Pancreas (tissue), 10 donors: ENCODE measurements around the gene NPIPA8. TPM values are rescaled to one million over a fixed set of nuclear protein-coding genes. Genes with fewer than 3 reads are reported as not detected.
"Not testable (repeated sequence)": the region's sequence is repeated elsewhere in the genome, so short reads cannot be mapped to it uniquely, and the experiment has no call there.

ENCODE experiments used
- ATAC-seq, 4 donors: fragments of 200-7000 bp; cut with Tn5 transposase; one replicate each; pipeline versions ENCODE4 v1.8.0 to v1.9.1; 2020; ENCODE audit warnings: mild to moderate bottlenecking in 4 of 4, moderate library complexity in 4 of 4
- DNase-seq, 6 donors: peaks; one replicate each; pipeline ENCODE4 v3.0.0-alpha.2; 2020
- FAIRE-seq: peaks from 2 replicates; lab custom pipeline; 2012; peaks lifted over from hg19 to GRCh38; lab: Jason Lieb, UNC
- H3K27ac ChIP-seq, 4 donors: fragments of 200-600 bp; sonication (generic); 1 replicate in 3 of 4; 2 replicates in 1 of 4; pipeline versions ENCODE4 v1.5.0 to v1.8.0; 2020
- H3K27me3 ChIP-seq, 4 donors: fragments of 200-600 bp; one replicate each; pipeline ENCODE4 v1.8.0; 2021
- H3K36me3 ChIP-seq, 3 donors: fragments of 200-600 bp; sonication (generic) in 1 of 3; one replicate each; pipeline versions ENCODE4 v1.5.0 to v1.8.0; 2020 to 2021
- H3K4me1 ChIP-seq, 3 donors: fragments of 200-600 bp; one replicate each; pipeline ENCODE4 v1.8.0; 2021
- H3K4me3 ChIP-seq, 4 donors: fragments of 200-600 bp; sonication (generic) in 2 of 4; one replicate each; pipeline versions ENCODE4 v1.5.0 to v1.8.0; 2020 to 2021
- H3K9me3 ChIP-seq, 4 donors: fragments of 200-600 bp; one replicate each; pipeline ENCODE4 v1.8.0; 2021
- WGBS, 2 donors: extraction: QIAGEN DNeasy Blood & Tissue Kit; methylation state at CpG; one replicate each; pipeline ENCODE4 v1.1.7; 2013; 5-methylcytosine and 5-hydroxymethylcytosine counted together
- intact Hi-C, 3 donors: fragments of 100-400 bp; cut with DNase I; formaldehyde crosslinking; loops; one replicate each; pipeline versions ENCODE4 v1.11.1 to v1.14.2; 2022
- polyA plus RNA-seq, 2 donors: library from polyadenylated mRNA; stranded (reverse); fragments of 200-250 nt; gene quantifications; one replicate each; pipeline ENCODE4 v1.2.3, GENCODE V29; 2013
- total RNA-seq, 6 donors: library from RNA; stranded (reverse); fragmentation: NEBNext Ultra II Directional in 4 of 6; extraction: Animal tissue kit (Norgen Biotek cat#: 25700) in 4 of 6; gene quantifications; one replicate each; pipeline versions ENCODE4 v1.2.1 to v1.2.4, GENCODE V29; 2021 to 2023
- donor health status: healthy with polysubstance abuse.
- donor health status: DM: no; HTN: no; CAD: no; lungs with moderate emphysema.
- donor health status: DM: no; HTN: no; CAD: no.
- donor health status: control.
- donor health status: control.
- donor health status: Bipolar disorder and iron deficiency.
- donor health status: DM: yes; HTN: yes; CAD: no.
- donor health status: DM: no; HTN: no; CAD: no.
- donor health status: DM: no; HTN: no; CAD: no.
- donor health status: DM: yes; HTN: yes; CAD: no.

The NPIPA8 gene
- total RNA-seq (10 to 100 TPM in 1 of 6 donors, under 1 TPM in 3, not detected in 2; 0.55 to 11.3 (median 0.71) TPM), polyA plus RNA-seq (10 to 100 TPM; 12.3 to 27.9 TPM)

- H3K27ac ChIP-seq, H3K4me1 ChIP-seq, H3K4me3 ChIP-seq, H3K36me3 ChIP-seq, ATAC-seq, FAIRE-seq, intact Hi-C loops, DNase-seq, H3K9me3 ChIP-seq, H3K27me3 ChIP-seq: not testable (repeated sequence)
- no CpG with 5 or more reads among the region's 21 CpGs for WGBS, 2 donors
Observed at GRCh38 chr16:18336636-18337035, at the start of gene NPIPA8. NPIPA8 (minus strand) TSS chr16:18336736; CDS start chr16:18332662, 4,074 bp downstream.

GRCh38 chr16:18385285-18385684 is 48.7 kb upstream of the NPIPA8 start:
- FAIRE-seq, H3K27ac ChIP-seq, intact Hi-C loops, H3K4me1 ChIP-seq, H3K27me3 ChIP-seq, H3K4me3 ChIP-seq, ATAC-seq, H3K9me3 ChIP-seq, H3K36me3 ChIP-seq: not testable (repeated sequence)
- peak in 1 of 6 donors; percentile 3 for DNase-seq
- 98% methylated on average over 12 of the region's 33 CpGs; no CpG with 5 or more reads in 1 of the 2 donors for WGBS, 2 donors

- FAIRE-seq, H3K27me3 ChIP-seq, intact Hi-C loops, H3K36me3 ChIP-seq, H3K4me1 ChIP-seq, ATAC-seq, H3K27ac ChIP-seq, H3K9me3 ChIP-seq, H3K4me3 ChIP-seq: not testable (repeated sequence)
- WGBS, 2 donors, result no CpG with 5 or more reads among the region's 31 CpGs
- DNase-seq, result peak in 1 of 6 donors; percentile 5
Observed at GRCh38 chr16:18384869-18385268, 48.3 kb upstream of the NPIPA8 start.

- FAIRE-seq, intact Hi-C loops, H3K4me3 ChIP-seq, H3K36me3 ChIP-seq, H3K4me1 ChIP-seq, ATAC-seq, H3K27me3 ChIP-seq, DNase-seq, H3K9me3 ChIP-seq, H3K27ac ChIP-seq: not testable (repeated sequence)
- 69 to 73% methylated on average over 8 to 13 of the region's 25 CpGs for WGBS, 2 donors
Observed at GRCh38 chr16:18384098-18384636, 47.6 kb upstream of the NPIPA8 start.

- H3K27ac ChIP-seq, intact Hi-C loops, H3K9me3 ChIP-seq, H3K27me3 ChIP-seq, H3K36me3 ChIP-seq, H3K4me1 ChIP-seq, H3K4me3 ChIP-seq, ATAC-seq, FAIRE-seq: not testable (repeated sequence)
- WGBS, 2 donors, result 97% methylated on average over 4 of the region's 28 CpGs; no CpG with 5 or more reads in 1 of the 2 donors
- peak in 1 of 6 donors; percentile 10 for DNase-seq
Observed at GRCh38 chr16:18382696-18383095, 46.2 kb upstream of the NPIPA8 start.

- FAIRE-seq, H3K4me1 ChIP-seq, ATAC-seq, H3K27me3 ChIP-seq, H3K9me3 ChIP-seq, intact Hi-C loops, H3K36me3 ChIP-seq, H3K27ac ChIP-seq, H3K4me3 ChIP-seq: not testable (repeated sequence)
- peak in 1 of 6 donors; percentile 50 for DNase-seq
- no CpG with 5 or more reads among the region's 22 CpGs for WGBS, 2 donors
Observed at GRCh38 chr16:18347742-18348141, 11.2 kb upstream of the NPIPA8 start.

- 92% methylated on average over 4 of the region's 22 CpGs; no CpG with 5 or more reads in 1 of the 2 donors for WGBS, 2 donors
- H3K4me1 ChIP-seq, H3K36me3 ChIP-seq, H3K27ac ChIP-seq, FAIRE-seq, H3K9me3 ChIP-seq, intact Hi-C loops, H3K4me3 ChIP-seq, ATAC-seq, H3K27me3 ChIP-seq: not testable (repeated sequence)
- DNase-seq, result peak in 1 of 6 donors; percentile 6
Observed at GRCh38 chr16:18346993-18347392, 10.5 kb upstream of the NPIPA8 start.

GRCh38 chr16:18344634-18345033 is 8.1 kb upstream of the NPIPA8 start:
- H3K36me3 ChIP-seq, FAIRE-seq, H3K9me3 ChIP-seq, H3K27ac ChIP-seq, DNase-seq, H3K4me3 ChIP-seq, H3K27me3 ChIP-seq, H3K4me1 ChIP-seq, ATAC-seq, intact Hi-C loops: not testable (repeated sequence)
- WGBS, 2 donors, result no CpG with 5 or more reads among the region's 18 CpGs

GRCh38 chr16:18341986-18342385 is 5.5 kb upstream of the NPIPA8 start:
- H3K9me3 ChIP-seq, ATAC-seq, H3K27ac ChIP-seq, intact Hi-C loops, H3K4me3 ChIP-seq, H3K4me1 ChIP-seq, DNase-seq, H3K36me3 ChIP-seq, FAIRE-seq, H3K27me3 ChIP-seq: not testable (repeated sequence)
- WGBS, 2 donors, result 100% methylated on average over 1 of the region's 1 CpG; no CpG with 5 or more reads in 1 of the 2 donors

GRCh38 chr16:18341417-18341960 is 5.0 kb upstream of the NPIPA8 start:
- H3K4me3 ChIP-seq, H3K36me3 ChIP-seq, H3K27me3 ChIP-seq, H3K27ac ChIP-seq, H3K9me3 ChIP-seq, FAIRE-seq, H3K4me1 ChIP-seq, DNase-seq, intact Hi-C loops: not testable (repeated sequence)
- WGBS, 2 donors, result 84 to 89% methylated on average over 1 to 2 of the region's 28 CpGs
- peak in 1 of 4 donors; percentile 25 for ATAC-seq

- FAIRE-seq, H3K36me3 ChIP-seq, H3K9me3 ChIP-seq, H3K27me3 ChIP-seq, H3K27ac ChIP-seq, intact Hi-C loops, ATAC-seq, H3K4me3 ChIP-seq, H3K4me1 ChIP-seq: not testable (repeated sequence)
- 74 to 75% methylated on average over 3 to 6 of the region's 24 CpGs for WGBS, 2 donors
- DNase-seq, result peak in 1 of 6 donors; percentile 12
Observed at GRCh38 chr16:18339210-18339609, 2.7 kb upstream of the NPIPA8 start.

- FAIRE-seq, intact Hi-C loops, DNase-seq, H3K9me3 ChIP-seq, H3K27me3 ChIP-seq, H3K4me1 ChIP-seq, H3K36me3 ChIP-seq, H3K27ac ChIP-seq, ATAC-seq, H3K4me3 ChIP-seq: not testable (repeated sequence)
- no CpG with 5 or more reads among the region's 6 CpGs for WGBS, 2 donors
Observed at GRCh38 chr16:18311811-18312210, 24.7 kb downstream of the NPIPA8 start.
